HG03045 (cell line): ENCODE results near the gene SPRY2.
A peak's percentile ranks its signal among the peaks of the same experiment; 100 is the strongest.

Experiments
- ATAC-seq: cut with Tn5 transposase; IDR thresholded peaks from one replicate; pipeline ENCODE4 v1.9.1; 2021; ENCODE audit warnings: mild to moderate bottlenecking, moderate library complexity; ENCODE audit not compliant: unreplicated experiment

SPRY2 gene

GRCh38 chr13:80341101-80341755 is at the start of gene SPRY2:
SPRY2 (minus strand) TSS chr13:80341126; CDS start chr13:80337705, 3,421 bp downstream.
- ATAC-seq: peak; percentile 57

- no peak for ATAC-seq
Measured at GRCh38 chr13:80390338-80390737, 49.4 kb upstream of the SPRY2 start.

GRCh38 chr13:80389073-80390038 is 48.4 kb upstream of the SPRY2 start:
- no peak for ATAC-seq

DNA sequence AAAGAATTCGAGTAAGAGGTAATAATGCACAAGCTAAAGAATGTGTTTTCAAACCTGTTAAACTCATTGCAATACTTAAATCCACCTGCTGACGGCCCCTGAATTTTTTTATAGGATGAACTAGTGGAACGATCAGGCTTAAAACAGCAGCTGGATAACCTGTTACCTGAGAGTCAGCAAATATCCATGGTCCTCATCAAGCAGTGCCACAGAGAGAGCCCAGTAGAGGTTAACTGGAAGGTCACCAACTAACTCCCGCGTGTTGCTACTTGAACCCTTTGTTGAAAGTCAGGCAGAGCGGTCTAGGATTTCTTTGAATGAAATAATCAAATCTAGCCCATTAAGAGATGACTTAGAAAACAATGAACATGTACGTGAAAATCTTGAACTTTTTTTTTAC is 47.6 kb upstream of the SPRY2 start:
- no peak for ATAC-seq

GRCh38 chr13:80386592-80386991 is 45.7 kb upstream of the SPRY2 start:
- no peak for ATAC-seq

DNA sequence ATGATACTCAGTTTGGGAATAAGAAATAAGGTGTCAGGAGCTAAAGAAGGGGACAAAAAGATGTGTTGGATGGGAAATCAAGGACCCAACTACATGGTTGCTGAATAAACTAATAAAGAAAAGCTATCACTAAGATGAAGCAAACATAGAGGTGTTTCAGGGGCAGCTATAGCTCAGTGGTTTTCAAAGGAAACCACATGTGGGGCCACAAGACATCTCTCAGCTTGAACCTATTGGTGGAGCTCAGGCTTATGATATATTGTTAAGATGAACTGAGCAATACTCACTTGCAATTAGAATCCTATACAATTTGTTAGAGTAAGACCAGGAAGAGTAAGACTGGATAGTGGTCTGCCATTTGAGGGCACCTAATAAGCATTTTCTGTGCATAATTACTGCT is 45.1 kb upstream of the SPRY2 start:
- ATAC-seq: no peak

DNA sequence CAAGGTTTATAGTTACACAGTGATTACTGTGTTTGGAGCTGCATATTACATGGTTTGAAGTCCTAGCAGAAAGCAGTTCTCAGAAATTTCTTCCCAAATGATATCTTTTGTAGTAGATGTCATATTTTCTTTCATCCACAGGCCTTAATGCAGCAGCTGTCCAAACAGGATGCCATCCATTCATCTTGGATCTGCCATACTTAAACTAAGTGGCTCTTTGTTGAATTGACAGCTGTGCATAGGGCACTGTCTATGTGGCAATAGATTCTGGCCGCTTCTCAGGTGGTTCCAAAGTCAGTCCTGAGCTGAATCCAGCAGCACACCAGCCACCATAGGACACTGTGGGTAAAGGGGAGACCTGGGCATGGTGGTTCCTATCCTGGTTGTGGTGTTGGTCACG is 41.6 kb upstream of the SPRY2 start:
- ATAC-seq: no peak

GRCh38 chr13:80379245-80379644 is 38.3 kb upstream of the SPRY2 start:
- no peak for ATAC-seq

DNA sequence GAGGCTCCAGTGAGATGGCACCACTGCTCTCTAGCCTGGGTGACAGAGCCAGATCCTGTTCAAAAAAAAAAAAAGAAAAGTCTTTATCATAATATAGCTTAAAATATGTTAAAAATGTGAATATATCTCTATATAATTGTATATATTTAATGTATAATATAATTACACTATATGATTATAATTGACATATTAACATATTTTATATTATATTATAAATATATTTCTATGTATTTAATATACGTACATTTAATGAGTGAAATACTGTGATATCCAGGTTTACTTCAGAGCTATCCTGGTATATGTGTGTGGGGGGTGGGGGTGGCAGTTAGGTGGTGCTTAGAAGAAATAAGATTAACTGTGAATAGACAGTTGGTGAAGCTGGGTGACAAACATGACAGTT is 35.6 kb upstream of the SPRY2 start:
- ATAC-seq: no peak

DNA sequence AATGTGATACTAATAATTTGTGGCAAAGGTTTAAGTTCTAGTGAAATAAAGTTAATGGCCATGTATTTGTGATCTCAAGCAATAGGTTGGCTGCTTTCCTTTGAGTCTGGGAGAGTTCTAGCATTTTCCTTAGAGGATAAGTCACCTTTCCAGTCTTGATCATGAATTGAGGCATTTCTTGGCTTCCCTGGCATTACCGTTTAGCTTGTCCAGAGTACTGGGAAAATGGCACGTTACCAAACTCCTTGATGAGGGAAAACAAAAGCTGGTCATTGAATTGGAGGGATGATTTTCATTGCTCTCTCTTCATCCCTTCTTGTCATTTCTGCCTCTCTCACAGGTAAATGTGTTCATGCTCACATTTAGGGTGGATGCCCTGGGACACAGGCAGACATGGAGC is 34.0 kb upstream of the SPRY2 start:
- no peak for ATAC-seq

DNA sequence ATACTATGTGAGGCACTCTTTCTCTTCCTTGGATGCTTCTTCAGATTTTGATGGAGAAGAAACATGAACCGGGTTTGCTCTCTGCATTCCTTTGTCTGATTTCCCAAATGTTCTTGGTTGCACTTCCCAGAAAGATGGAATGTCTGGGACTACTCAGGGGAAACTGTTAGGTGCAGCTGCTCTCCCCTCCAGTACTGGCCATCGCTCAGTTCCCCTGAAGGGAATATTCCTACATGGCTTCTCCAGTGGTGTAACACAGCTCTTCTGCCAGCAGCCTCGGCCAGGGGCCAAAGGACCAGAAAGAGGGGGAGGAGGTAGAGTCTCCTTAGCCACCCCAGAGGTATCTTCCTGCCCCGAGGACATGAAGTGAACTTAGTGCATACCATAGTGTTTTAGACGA is 33.5 kb upstream of the SPRY2 start:
- ATAC-seq: no peak

DNA sequence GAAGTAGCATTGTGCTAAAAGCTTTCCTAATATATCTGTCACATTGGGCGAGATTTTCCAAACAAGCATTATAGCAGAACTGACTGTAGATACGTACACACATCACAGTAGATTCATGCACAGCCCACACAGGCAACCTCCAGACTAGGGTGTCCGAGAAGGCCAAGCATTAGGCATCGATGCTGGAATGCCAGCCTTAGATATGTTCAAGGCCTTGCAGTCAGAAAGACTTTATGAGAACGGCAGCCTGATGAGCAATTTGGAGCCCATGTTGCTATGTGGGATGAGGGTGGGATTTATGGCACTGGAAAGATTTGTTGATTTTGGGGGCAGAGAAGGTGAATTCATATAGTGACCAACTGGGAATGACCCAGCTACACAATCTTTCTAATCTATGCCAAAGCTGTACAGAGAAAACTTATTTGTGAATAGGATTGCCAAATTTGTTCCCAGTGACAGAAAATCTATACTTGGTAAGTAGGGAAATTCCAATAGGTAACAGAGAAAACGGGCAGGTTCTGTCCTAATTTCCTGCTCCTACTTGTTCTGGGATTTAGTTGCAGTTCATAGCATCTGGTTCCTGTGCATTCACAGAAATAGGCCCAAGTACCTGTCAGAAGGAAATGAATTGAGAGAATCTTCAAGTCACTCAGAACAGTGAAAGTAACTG is 31.0 kb upstream of the SPRY2 start:
- no peak for ATAC-seq

- ATAC-seq: no peak
Measured at GRCh38 chr13:80367473-80367872, 26.5 kb upstream of the SPRY2 start.

DNA sequence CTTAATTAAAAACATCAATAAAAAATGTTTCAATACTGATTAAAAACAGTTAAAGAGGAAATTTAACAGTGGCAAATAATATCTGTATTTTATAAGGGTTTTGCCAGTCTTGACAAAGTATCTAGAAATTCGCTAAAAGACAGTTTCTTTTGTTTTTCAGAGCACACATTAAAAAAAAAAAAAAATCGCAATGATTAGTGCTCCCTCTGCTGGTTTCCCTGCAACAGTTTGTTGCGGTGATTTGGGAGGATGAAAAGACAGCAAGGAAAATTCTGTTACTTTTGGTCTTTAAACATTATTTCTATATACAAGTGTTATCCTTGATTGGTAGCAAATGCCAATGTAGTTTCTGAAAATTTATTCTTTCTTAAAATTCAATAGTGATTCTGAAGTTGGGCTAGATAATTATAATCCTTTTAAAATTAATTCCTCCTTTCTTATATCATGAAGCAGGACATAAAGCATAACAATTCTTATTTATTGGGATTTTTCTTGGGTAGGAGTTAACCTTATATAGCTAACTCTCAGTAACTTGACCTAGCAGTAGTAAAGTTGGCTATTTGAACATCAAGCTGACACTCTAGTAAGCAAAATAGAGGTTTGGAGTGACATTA is 23.1 kb upstream of the SPRY2 start:
- no peak for ATAC-seq

DNA sequence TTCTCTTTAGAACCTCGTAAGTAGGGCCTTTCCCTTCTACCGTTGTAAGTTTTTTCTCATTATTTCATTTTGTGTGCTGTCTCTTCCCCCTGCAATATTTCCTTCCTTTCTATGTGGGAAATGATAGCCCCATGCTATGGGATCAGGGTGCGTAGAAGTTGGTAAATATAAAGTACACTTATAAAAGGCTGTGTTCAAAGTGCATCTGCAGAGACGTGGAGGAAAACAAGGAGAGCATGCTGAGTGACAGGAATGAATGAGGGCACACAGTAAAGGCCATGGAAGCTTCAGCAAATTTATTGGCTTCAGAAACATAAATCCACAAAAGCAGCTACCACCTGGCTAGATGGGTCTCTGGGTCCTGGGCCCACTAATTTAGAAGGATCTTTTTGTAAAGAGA is 21.6 kb upstream of the SPRY2 start:
- ATAC-seq: no peak

- ATAC-seq: no peak
Measured at GRCh38 chr13:80361883-80362327, 21.0 kb upstream of the SPRY2 start.

GRCh38 chr13:80361298-80361697 is 20.4 kb upstream of the SPRY2 start:
- ATAC-seq: no peak

DNA sequence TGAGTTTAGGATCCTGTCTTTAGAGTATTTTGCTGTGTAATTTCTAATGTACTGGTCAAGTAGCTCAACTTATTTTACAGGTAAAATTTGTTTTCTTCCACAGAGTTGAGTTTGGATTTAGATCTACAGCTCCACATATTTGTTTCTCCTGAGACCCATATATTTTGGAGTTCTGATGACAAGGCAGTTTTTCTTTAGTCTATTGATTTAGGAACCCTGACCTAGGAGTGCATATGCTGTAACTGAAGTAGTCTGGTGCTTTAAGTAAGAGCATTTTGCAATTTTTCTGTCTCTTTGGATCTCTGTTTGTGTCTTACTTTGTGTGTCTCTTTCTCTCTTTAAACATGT is 19.5 kb upstream of the SPRY2 start:
- ATAC-seq: no peak

- ATAC-seq: no peak
Measured at GRCh38 chr13:80359778-80360452, 19.0 kb upstream of the SPRY2 start.

- ATAC-seq: no peak
Measured at GRCh38 chr13:80359414-80359777, 18.5 kb upstream of the SPRY2 start.
